SK-N-SH treated with all-trans-retinoic acid at 6 μM for 48 hours (cell line): ENCODE data around the gene AHI1.

Experiments used
- ARNTL ChIP-seq: fragments of 450-650 bp; formaldehyde crosslinking; IDR thresholded peaks from 2 replicates; pipeline ENCODE4 v1.5.0; 2020; ENCODE audit warnings: low read depth, mild to moderate bottlenecking, moderate library complexity, borderline replicate concordance
- BACH2 ChIP-seq: fragments of 250-450 bp; sonication (Bioruptor Pico); IDR thresholded peaks from 2 replicates; pipeline ENCODE4 v1.9.0; 2021; ENCODE audit warnings: mild to moderate bottlenecking, borderline replicate concordance
- CSDC2 ChIP-seq: fragments of 250-450 bp; sonication (Bioruptor Pico); IDR thresholded peaks from 2 replicates; pipeline ENCODE4 v1.5.0; 2020; ENCODE audit warnings: mild to moderate bottlenecking, moderate library complexity
- GLIS3 ChIP-seq: fragments of 250-450 bp; sonication (Bioruptor Pico); IDR thresholded peaks from 2 replicates; pipeline ENCODE4 v1.5.0; 2020; ENCODE audit warnings: mild to moderate bottlenecking, moderate library complexity
- OSR1 ChIP-seq: fragments of 250-450 bp; sonication (Bioruptor Pico); IDR thresholded peaks from 2 replicates; pipeline ENCODE4 v1.8.0; 2022; ENCODE audit warnings: moderate library complexity, mild to moderate bottlenecking, inconsistent platforms
- PATZ1 ChIP-seq: fragments of 250-450 bp; sonication (Bioruptor Pico); IDR thresholded peaks from 2 replicates; pipeline ENCODE4 v1.8.0; 2020; ENCODE audit warnings: mild to moderate bottlenecking, moderate library complexity, borderline replicate concordance
- RARB ChIP-seq: fragments of 250-450 bp; sonication (Bioruptor Pico); IDR thresholded peaks from 2 replicates; pipeline ENCODE4 v1.8.0; 2021; ENCODE audit warnings: mild to moderate bottlenecking, moderate library complexity
- TSHZ2 ChIP-seq: fragments of 250-450 bp; sonication (Bioruptor Pico); IDR thresholded peaks from 2 replicates; pipeline ENCODE4 v1.5.0; 2020; ENCODE audit warnings: mild to moderate bottlenecking, moderate library complexity
- ZFP3 ChIP-seq: fragments of 250-450 bp; sonication (Bioruptor Pico); IDR thresholded peaks from 2 replicates; pipeline ENCODE4 v1.5.0; 2020; ENCODE audit warnings: mild to moderate bottlenecking, moderate library complexity
- ZNF70 ChIP-seq: fragments of 450-650 bp; formaldehyde crosslinking; IDR thresholded peaks from 2 replicates; pipeline ENCODE4 v1.5.0; 2020; ENCODE audit warnings: mild to moderate bottlenecking, moderate library complexity

GRCh38 chr6:135254471-135254870, 243.1 kb downstream of the AHI1 start:
- no peak for TF ChIP-seq ARNTL (CRISPR knock-in tag)
- no peak for TF ChIP-seq CSDC2 (CRISPR knock-in tag)
- TF ChIP-seq PATZ1 (CRISPR knock-in tag): no peak
- TF ChIP-seq GLIS3 (CRISPR knock-in tag): no peak
- TF ChIP-seq OSR1 (CRISPR knock-in tag): no peak
- TF ChIP-seq ZNF70: no peak
- TF ChIP-seq TSHZ2: no peak
- no peak for TF ChIP-seq BACH2 (CRISPR knock-in tag)
- TF ChIP-seq RARB (CRISPR knock-in tag): no peak
- TF ChIP-seq ZFP3 (CRISPR knock-in tag): no peak
